ENCODE results near the gene DLG2.

Gene DLG2

GRCh38 chr11:83464160-83464944 is 2162.8 kb downstream of the DLG2 start:
- no peak for DNase-seq (ENCODE audit: extremely low read depth, low read depth)
- no peak for TF ChIP-seq CTCF (IDR thresholded peaks at IDR 0.05; ENCODE audit: low read depth, low read length)

- TF ChIP-seq CTCF (IDR thresholded peaks at IDR 0.05; ENCODE audit: low read depth, low read length): no peak
- no peak for DNase-seq (ENCODE audit: extremely low read depth, low read depth)
These were observed 2167.3 kb downstream of the DLG2 start for GRCh38 chr11:83459798-83460197.

- TF ChIP-seq CTCF (IDR thresholded peaks at IDR 0.05; ENCODE audit: low read depth, low read length): no peak
- DNase-seq (ENCODE audit: extremely low read depth, low read depth): no peak
These were observed 2170.6 kb downstream of the DLG2 start for GRCh38 chr11:83456566-83456965.

GRCh38 chr11:83456075-83456474 is 2171.1 kb downstream of the DLG2 start:
- no peak for DNase-seq (ENCODE audit: extremely low read depth, low read depth)
- no peak for TF ChIP-seq CTCF (IDR thresholded peaks at IDR 0.05; ENCODE audit: low read depth, low read length)

- no peak for TF ChIP-seq CTCF (IDR thresholded peaks at IDR 0.05; ENCODE audit: low read depth, low read length)
- DNase-seq (ENCODE audit: extremely low read depth, low read depth): no peak
These were observed 2171.8 kb downstream of the DLG2 start for GRCh38 chr11:83455356-83455755.

GRCh38 chr11:83454674-83455073 is 2172.5 kb downstream of the DLG2 start:
- no peak for TF ChIP-seq CTCF (IDR thresholded peaks at IDR 0.05; ENCODE audit: low read depth, low read length)
- DNase-seq (ENCODE audit: extremely low read depth, low read depth): no peak

GRCh38 chr11:83449338-83449913 is 2177.7 kb downstream of the DLG2 start:
- TF ChIP-seq CTCF (IDR thresholded peaks at IDR 0.05; ENCODE audit: low read depth, low read length): no peak

More at GRCh38 chr11:83449338-83449913, 2177.7 kb downstream of the DLG2 start:
- DNase-seq (ENCODE audit: extremely low read depth, low read depth): no peak
